GM21717 (cell line): ENCODE measurements around the gene CWC27.

Source experiments
- ATAC-seq: cut with Tn5 transposase; IDR thresholded peaks from one replicate; pipeline ENCODE4 v1.9.1; 2021; ENCODE audit warnings: mild to moderate bottlenecking, moderate library complexity; ENCODE audit not compliant: unreplicated experiment

Gene CWC27

DNA sequence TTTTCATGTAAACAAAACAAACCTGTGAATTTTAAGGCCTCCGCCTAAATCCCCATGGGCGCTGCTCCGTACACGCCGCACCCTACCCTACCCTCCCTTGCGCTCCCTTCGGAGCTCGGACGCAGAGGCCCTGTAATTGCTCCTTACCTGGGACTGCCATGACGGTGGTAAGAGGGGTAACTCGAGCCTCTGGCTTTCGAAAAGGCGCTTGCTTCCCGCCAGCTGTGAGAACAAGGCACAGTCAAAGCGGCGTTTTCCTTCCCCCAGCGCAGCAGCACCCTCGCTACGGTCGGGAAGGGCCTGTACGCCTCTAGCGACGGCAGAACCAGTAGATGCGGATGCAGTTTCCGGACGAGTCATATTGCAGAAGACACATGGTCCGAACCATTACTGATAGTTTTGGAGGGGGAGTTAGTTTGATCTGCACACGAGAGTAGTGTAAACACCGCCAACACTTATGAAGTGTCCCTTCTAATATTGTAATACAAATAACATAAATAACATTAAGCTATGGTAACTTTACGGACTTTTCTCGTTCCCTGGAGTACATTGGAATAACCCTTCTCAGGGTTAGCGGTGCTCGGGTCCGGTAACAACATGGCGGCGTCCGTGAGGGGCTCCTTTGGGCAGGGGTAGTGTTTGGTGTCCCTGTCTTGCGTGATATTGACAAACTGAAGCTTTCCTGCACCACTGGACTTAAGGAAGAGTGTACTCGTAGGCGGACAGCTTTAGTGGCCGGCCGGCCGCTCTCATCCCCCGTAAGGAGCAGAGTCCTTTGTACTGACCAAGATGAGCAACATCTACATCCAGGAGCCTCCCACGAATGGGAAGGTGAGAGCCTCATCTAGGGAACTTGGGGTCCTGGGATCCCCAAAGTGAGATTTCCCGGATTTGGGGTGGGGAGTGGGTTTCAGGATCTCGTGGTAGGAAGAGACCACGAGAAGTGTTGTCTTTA is at the start of gene CWC27, which contains the start of gene SREK1IP1:
Gene CWC27, plus strand, starts transcription at position 573 of the 955 bp plus-strand sequence. Its CDS starts 217 bp downstream, at position 790.
Gene SREK1IP1, minus strand, starts transcription at position 334 of the 955 bp plus-strand sequence. Its CDS starts 174 bp downstream, at position 160.
- ATAC-seq, result peak; percentile 99

- no peak for ATAC-seq
Measured at GRCh38 chr5:64722588-64722987, 46.1 kb upstream of the CWC27 start.

GRCh38 chr5:64727150-64727549 is 41.6 kb upstream of the CWC27 start:
- no peak for ATAC-seq

DNA sequence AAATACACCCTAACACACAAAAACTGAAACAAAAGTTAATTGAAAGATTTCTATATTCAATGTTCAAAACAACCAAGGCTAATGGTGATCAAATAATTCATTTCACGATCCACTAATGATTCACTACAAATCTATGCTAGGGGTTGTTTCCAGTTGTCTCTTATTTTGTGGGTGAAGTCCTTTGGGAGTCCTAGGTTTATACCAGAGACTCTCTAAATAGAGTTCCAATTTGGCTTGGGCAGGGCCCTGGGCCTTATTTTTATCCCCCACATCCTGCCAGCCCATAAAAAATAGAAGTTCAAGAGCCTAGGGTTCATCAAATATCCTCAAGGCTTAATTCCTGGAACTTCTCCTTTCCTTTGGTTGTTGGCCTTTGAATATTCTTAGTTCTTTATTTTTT is 26.3 kb upstream of the CWC27 start:
- ATAC-seq, result no peak

GRCh38 chr5:64742821-64743220 is 25.9 kb upstream of the CWC27 start:
- no peak for ATAC-seq

GRCh38 chr5:64744914-64745313 is 23.8 kb upstream of the CWC27 start:
- ATAC-seq, result no peak

- ATAC-seq, result no peak
Measured at GRCh38 chr5:64746446-64746845, 22.3 kb upstream of the CWC27 start.

DNA sequence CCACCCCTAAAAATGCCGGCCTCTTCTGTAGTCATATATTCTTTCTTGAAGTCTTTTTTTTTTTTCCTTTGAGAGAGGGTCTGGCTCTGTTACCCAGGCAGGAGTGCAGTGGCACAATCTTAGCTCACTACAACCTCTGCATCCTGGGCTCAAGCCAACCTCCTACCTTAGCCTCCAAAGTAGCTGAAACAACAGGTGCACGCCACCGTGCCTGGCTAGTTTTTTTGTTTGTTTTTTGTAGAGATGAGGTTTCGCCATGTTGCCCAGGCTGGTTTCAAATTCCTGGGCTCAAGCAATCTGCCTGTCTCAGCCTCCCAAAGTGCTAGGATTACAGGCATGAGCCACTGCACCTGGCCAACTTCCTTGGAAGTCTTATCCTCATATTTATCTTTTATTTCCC is 19.3 kb upstream of the CWC27 start:
- ATAC-seq, result no peak

- ATAC-seq, result no peak
Measured at GRCh38 chr5:64754066-64754465, 14.7 kb upstream of the CWC27 start.

DNA sequence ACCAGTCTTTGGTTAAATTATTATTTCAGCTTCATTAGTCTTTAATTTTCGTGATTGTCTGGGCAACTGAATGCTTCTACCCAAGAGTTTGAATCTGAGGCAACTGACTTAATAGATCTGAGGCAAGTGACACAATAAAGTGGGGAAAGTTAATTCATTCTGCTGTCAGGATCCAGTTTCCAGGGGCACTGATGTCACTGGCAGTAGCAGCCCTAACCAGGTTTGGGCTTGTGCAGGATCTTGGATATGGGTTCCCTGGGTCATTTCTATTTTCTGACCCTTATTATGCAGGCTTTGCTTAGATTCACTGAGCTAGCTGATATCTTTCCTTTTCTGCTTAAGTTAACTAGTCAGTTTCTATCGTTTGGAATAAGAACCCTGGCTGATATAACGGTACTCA is 9.8 kb upstream of the CWC27 start:
- no peak for ATAC-seq

GRCh38 chr5:64759960-64760660 is 8.6 kb upstream of the CWC27 start:
- no peak for ATAC-seq

GRCh38 chr5:64763948-64764503 is 4.7 kb upstream of the CWC27 start:
- ATAC-seq, result no peak

- ATAC-seq, result no peak
Measured at GRCh38 chr5:64765804-64766504, 2.8 kb upstream of the CWC27 start.

GRCh38 chr5:64766941-64767340 is 1.8 kb upstream of the CWC27 start:
- ATAC-seq, result no peak

DNA sequence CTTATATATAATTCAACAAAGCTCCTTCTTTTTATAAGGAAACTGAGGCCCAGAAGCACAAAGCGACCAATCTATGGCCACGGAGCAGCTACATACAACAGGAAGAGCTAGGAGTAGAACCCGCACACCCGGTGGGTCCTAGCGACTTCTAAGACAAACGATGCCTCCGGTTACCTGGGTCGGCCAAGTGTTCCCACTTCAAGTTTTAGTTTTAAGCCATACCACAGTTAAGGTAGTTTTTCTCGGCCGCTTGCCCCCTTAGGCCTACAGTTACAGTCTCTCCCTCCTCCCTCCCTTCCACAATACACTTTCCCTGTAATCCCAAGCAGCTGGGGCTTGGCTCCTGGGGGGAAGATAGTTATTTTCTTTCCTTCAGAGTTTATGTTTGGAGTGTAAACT is 772 bp upstream of the CWC27 start:
- peak; percentile 13 for ATAC-seq

DNA sequence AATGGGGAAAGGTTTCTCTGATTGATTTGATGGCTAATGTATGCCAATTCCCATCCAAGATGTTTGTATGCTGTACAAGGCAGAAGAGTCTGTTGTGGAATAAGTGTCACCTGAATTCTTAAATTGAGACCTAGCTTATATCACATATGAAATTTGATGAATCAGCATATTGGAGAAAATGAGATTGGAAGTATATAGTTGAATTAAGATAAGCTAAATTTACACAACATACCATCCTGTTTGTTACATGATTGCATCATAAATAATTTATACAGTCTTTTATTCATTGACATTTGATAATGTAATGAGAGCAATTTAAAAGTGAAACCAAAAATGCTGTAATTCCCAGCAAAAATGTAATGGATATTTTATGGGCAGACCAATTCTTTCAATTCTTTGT is 1.1 kb downstream of the CWC27 start:
- no peak for ATAC-seq

GRCh38 chr5:64771736-64772135 is 3.0 kb downstream of the CWC27 start:
- ATAC-seq, result no peak

GRCh38 chr5:64773533-64773932 is 4.8 kb downstream of the CWC27 start:
- ATAC-seq, result peak; percentile 52

DNA sequence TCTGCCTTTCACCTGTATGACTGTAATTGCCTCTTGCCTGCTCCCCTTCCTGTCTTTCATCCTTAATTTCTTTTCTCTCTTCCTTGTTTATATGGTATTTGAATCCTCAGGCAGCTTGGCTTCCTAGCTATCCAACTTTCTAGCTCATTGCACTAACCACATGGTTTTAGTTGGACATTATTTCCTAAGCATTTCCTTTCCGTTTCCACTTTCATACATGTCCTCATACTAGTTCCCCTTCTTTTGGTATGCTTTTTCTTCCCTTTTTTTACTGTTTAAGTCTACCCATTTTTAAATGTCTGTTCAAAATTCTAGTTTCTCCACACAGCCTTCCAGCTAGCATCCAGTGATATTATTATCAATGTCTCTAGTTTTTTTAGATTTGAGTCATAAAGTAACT is 6.6 kb downstream of the CWC27 start:
- no peak for ATAC-seq

DNA sequence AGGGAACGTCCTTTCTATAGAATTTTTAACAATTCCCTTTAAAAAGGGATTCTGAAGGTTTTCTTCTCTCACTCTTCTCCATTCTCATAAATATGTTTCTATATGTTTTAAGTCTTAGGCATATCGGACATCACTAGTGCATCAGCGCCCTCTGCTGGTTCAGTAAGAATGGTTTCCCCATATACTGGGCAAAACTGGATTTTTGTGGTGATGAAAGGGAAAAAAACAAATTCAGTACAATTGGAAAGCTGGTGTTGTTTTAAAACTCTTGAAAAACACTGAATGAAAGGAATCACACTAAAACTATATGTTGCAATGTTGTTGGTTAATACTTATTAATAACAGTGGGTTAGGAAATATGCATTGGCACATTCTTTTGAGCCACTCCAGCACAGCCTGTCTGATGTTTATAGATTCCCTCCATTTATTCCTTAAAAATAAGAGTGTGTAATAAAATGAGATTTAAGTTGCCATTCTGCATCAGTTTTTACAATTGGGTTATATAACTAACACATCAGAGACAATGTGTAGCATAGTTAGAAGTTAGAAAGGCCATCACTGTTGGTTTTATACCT is 15.8 kb downstream of the CWC27 start:
- peak; percentile 76 for ATAC-seq

DNA sequence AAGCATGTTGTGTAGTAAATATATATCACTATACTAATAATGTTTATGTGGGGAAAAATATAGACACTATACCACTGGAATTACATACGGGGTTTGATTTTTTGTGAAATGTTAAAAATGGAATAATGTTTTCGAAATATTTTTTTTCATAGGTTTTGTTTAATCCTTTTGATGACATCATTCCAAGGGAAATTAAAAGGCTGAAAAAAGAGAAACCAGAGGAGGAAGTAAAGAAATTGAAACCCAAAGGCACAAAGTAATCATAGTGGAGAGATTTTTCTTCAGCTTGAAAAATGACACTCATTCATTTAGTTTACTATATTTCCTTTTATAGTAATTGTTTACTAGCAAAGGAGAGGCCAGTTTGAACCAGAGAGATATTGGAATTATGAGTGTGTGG is 17.6 kb downstream of the CWC27 start:
- no peak for ATAC-seq
